ENCODE results near the gene TEX30.
A peak's percentile ranks its signal among the peaks of the same experiment; 100 is the strongest.

The TEX30 gene

DNA sequence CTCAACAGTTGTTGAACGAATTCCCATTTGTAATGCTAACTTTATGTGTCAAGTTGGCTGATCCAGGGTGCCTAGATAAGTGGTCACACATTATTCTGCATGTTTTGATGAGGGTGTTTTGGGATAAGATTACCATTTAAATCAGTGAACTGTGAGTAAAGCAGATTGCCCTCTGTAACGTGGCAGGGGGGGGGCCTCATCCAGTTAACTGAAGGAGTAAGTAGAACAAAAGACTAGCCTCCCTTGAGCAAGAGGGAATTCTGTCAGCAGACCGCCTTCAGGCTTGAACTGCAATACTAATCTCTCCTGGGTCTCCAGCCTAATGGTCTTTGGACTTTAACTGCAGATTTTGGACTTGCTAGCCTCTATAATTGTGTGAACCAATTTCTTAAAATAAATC is 4.2 kb upstream of the TEX30 start:
- no peak for DNase-seq

DNA sequence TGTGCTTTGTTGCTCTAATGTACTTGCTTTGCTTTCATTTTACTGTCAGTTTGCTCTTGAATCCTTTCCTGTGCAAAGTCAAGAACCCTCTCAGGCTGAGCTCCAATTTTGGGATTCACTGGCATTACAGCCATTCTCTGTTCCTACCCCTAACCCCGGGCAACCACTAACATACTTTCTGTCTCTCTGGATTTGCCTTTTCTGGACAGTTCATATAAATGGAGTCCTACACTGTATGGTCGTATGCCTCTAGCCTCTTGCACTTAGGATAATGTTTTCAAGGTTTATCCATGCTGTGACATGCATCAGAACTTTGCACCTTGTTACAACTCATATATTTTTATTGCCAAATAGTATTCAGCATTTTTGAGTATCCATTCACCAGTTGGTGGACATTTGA is 2.7 kb upstream of the TEX30 start:
- DNase-seq = no peak

GRCh38 chr13:102774591-102775520 is 1.3 kb upstream of the TEX30 start:
- no peak for DNase-seq

- DNase-seq = no peak
Measured at GRCh38 chr13:102774214-102774568, 605 bp upstream of the TEX30 start.

- DNase-seq = no peak
Measured at GRCh38 chr13:102772042-102772425, 1.6 kb downstream of the TEX30 start.

DNA sequence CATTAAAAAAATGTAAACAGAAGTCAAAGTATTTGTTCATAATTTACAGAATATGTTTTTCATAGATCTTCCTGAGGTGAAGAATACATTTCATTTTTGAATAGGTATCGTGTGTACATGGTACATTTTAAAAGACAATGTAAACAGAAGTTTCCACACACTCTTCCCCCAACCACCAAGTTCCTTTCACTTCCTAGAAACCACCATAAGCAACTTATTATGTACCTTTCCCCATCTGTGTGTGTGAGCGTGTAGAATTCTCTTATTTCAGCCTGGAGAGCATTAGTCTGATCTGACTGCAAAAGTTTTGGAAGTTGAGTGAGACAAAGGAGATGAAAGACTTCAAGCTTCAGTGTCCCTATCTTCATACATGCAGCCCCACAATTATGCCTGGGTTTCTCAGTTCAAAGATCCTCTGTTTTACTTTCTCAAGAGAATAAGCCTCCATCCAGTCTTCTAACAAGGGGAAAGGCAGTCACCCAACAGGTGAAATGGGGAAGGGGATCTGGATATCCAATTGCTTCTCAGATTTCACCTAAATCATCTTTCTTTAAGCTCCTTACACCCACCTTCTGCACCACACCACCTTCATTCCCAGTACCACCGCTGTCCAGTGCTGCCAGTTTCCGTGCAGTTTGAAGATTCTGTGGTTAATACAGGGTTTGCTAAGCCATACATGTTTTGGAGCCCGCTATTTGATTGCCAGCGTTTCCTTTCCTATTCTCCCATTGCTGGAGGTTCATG is 2.1 kb downstream of the TEX30 start:
- DNase-seq = no peak

GRCh38 chr13:102770435-102770834 is 3.2 kb downstream of the TEX30 start:
- DNase-seq = no peak

- no peak for DNase-seq
Measured at GRCh38 chr13:102769679-102770078, 3.9 kb downstream of the TEX30 start.

DNA sequence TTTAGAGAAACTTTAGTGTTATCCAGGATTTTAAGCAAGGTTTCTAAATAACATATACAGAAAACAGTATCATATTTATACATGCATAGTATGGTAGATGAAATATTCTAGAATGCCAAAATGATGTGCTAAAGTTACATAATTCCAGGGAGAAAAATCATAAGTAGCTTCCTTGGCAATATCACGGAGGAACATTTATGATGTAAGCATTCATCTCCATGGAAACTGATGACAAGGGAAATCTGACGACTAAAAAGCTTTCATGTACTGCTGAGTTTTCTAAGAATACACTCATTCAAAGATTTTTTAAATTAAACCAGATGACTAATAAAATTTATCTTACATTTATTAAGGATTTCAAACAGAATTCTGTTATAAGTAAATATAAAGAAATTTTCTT is 4.7 kb downstream of the TEX30 start:
- DNase-seq = no peak

DNA sequence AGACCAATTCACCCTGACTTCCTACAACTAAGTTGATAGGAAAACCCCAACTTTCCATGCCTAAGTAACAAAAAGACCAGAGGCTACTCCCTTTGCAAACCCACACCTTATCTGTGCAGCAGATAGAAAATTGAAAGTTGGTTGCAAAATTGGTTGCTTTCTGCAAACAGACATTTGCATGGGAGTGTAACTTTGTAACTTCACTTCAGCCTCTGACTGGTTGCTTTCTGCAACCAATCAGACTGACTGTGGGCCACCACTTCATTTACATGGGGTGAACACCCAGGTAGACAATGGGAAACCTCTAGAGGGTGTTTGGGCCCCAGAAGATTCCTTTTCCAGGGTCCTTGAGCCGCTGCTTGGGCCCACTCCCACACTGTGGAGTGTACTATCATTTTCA is 9.8 kb downstream of the TEX30 start:
- DNase-seq = no peak

GRCh38 chr13:102761071-102761470 is 12.5 kb downstream of the TEX30 start:
- DNase-seq = no peak

- DNase-seq = no peak
Measured at GRCh38 chr13:102758842-102759241, 14.7 kb downstream of the TEX30 start.

DNA sequence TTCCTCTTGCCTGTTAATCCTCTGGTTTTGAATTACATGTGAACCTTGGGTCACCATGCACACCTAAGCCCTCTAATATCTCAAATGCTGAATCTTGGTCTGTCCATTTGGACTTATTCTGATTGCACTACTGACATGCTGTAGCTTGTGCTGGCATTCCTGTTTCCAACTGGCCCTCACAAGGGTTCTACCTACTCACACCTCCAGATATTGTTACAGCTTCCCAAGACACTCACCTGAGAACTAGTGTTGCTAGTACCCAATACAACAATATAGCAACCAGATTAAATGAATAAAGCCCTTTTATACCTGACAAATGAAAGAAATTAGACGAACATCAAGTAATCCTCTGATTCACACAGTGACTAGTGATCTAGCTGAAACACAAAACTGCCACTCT is 16.6 kb downstream of the TEX30 start:
- no peak for DNase-seq

- no peak for DNase-seq
Measured at GRCh38 chr13:102751886-102752285, 21.7 kb downstream of the TEX30 start.

DNA sequence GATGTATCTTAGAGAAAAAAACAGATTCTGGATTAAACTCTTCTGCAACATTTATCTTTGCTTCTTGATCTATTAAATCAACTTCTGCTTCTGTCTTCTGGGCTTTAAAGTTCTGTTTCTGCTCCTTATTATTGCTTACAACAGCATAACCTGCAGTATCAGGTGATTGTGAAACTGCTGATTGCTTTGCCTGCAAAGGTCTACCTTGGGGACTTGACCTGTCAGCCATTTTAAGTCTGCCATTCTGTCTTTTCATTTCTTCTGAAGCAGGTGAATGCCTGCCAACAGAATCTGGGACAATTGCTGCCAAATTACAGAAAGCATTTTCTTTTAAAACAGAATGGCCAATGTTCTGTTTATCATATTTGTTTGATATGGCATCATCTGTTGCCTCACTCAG is 31.1 kb downstream of the TEX30 start:
- no peak for DNase-seq

DNA sequence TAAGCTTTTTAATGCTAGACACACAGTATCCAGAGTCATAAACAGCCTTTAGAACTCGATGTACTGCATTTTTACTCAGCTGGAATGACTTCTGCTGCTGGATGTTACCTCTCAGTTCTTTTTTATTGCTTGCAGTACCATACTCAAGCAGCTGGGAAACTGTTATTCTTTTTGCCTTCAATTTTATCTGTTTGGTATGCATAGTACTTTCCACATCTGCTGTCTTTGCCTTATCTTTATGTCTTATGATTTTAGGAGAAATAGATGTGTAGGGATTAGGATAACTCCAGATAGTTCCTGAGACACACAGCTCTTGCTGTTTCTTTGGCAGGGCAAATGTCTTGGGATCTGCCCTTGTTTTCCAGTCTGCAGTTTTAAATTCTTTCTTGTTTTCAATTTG is 31.5 kb downstream of the TEX30 start:
- no peak for DNase-seq

GRCh38 chr13:102729560-102730270 is 43.9 kb downstream of the TEX30 start:
- DNase-seq = peak; percentile 85

GRCh38 chr13:102726430-102726829 is 47.2 kb downstream of the TEX30 start:
- no peak for DNase-seq

GRCh38 chr13:102724923-102725322 is 48.7 kb downstream of the TEX30 start:
- peak; percentile 75 for DNase-seq

GRCh38 chr13:102721800-102722231 is 51.8 kb downstream of the TEX30 start:
- no peak for DNase-seq

- DNase-seq = no peak
Measured at GRCh38 chr13:102718746-102719145, 54.8 kb downstream of the TEX30 start.

Data from SHP77 treated with DMSO at 0.1 percent for 48 hours (cell line).